ENCODE measurements around the gene MRI1.

MRI1 gene

GRCh38 chr19:13799669-13800068 is 35.3 kb downstream of the MRI1 start:
- no peak overlapping the region for H3K4me3 ChIP-seq (ENCODE audit: low read depth, low read length)
- no peak for TF ChIP-seq CTCF (IDR thresholded peaks at IDR 0.05; ENCODE audit: insufficient read depth, low read depth, low read length, missing control alignments)
- no peak for DNase-seq (ENCODE audit: low read depth)

- no peak for DNase-seq (ENCODE audit: low read depth)
- TF ChIP-seq CTCF (IDR thresholded peaks at IDR 0.05; ENCODE audit: insufficient read depth, low read depth, low read length, missing control alignments) = no peak
- no peak overlapping the region for H3K4me3 ChIP-seq (ENCODE audit: low read depth, low read length)
These were observed 38.7 kb downstream of the MRI1 start for GRCh38 chr19:13803038-13803437.

- H3K4me3 ChIP-seq (ENCODE audit: low read depth, low read length) = no peak overlapping the region
- DNase-seq (ENCODE audit: low read depth) = no peak
- TF ChIP-seq CTCF (IDR thresholded peaks at IDR 0.05; ENCODE audit: insufficient read depth, low read depth, low read length, missing control alignments) = no peak
These were observed 40.7 kb downstream of the MRI1 start for GRCh38 chr19:13804830-13805683.

- no peak for TF ChIP-seq CTCF (IDR thresholded peaks at IDR 0.05; ENCODE audit: insufficient read depth, low read depth, low read length, missing control alignments)
These were observed 42.4 kb downstream of the MRI1 start for GRCh38 chr19:13806728-13807127.

GRCh38 chr19:13807421-13808021 is 43.2 kb downstream of the MRI1 start:
- no peak overlapping the region for H3K4me3 ChIP-seq (ENCODE audit: low read depth, low read length)
- no peak for TF ChIP-seq CTCF (IDR thresholded peaks at IDR 0.05; ENCODE audit: insufficient read depth, low read depth, low read length, missing control alignments)
- DNase-seq (ENCODE audit: low read depth) = no peak

More at GRCh38 chr19:13806728-13807127, 42.4 kb downstream of the MRI1 start:
- H3K4me3 ChIP-seq (ENCODE audit: low read depth, low read length) = no peak overlapping the region
- DNase-seq (ENCODE audit: low read depth) = no peak

- H3K4me3 ChIP-seq (ENCODE audit: low read depth, low read length) = no peak overlapping the region
- TF ChIP-seq CTCF (IDR thresholded peaks at IDR 0.05; ENCODE audit: insufficient read depth, low read depth, low read length, missing control alignments) = no peak
- no peak for DNase-seq (ENCODE audit: low read depth)
These were observed 44.5 kb downstream of the MRI1 start for GRCh38 chr19:13808856-13809255.
